Mesendoderm (in vitro differentiated cells): Measurements from ENCODE around the gene TRPV4.

Experiments
- DNase-seq: peaks from one replicate; pipeline ENCODE4 v3.0.0; 2013
- H2AK5ac ChIP-seq: 2 replicates; pipeline ENCODE4 v1.6.1; 2013; ENCODE audit warnings: low read length, inconsistent platforms
- H2BK120ac ChIP-seq: 2 replicates; pipeline ENCODE4 v1.6.1; 2013; ENCODE audit warnings: low read depth, mild to moderate bottlenecking, low read length, moderate library complexity, mixed read lengths
- H2BK15ac ChIP-seq: replicated peaks from 2 replicates; pipeline ENCODE4 v1.6.1; 2013; ENCODE audit warnings: low read depth, mild to moderate bottlenecking, moderate library complexity
- H2BK5ac ChIP-seq: 2 replicates; pipeline ENCODE4 v1.6.1; 2013; ENCODE audit warnings: low read length, inconsistent platforms
- H3K18ac ChIP-seq: 2 replicates; pipeline ENCODE4 v1.6.1; 2013; ENCODE audit warnings: mild to moderate bottlenecking, low read length, mixed read lengths
- H3K23ac ChIP-seq: one replicate; pipeline ENCODE4 v1.6.1; 2013; ENCODE audit warnings: low read length
- H3K27ac ChIP-seq: 2 replicates; pipeline ENCODE4 v1.5.1; 2013; ENCODE audit warnings: low read depth, mild to moderate bottlenecking, inconsistent platforms, low read length, moderate library complexity
- H3K27me3 ChIP-seq: 2 replicates; pipeline ENCODE4 v1.6.1; 2013; ENCODE audit warnings: low read length, control low read depth, mild to moderate bottlenecking, inconsistent platforms; ENCODE audit not compliant: insufficient read depth, poor library complexity
- H3K36me3 ChIP-seq: 2 replicates; pipeline ENCODE4 v1.6.1; 2013; ENCODE audit warnings: low read length, inconsistent platforms; ENCODE audit not compliant: control insufficient read depth, insufficient read depth
- H3K4ac ChIP-seq: one replicate; pipeline ENCODE4 v1.6.1; 2013; ENCODE audit warnings: low read depth, mild to moderate bottlenecking, low read length, moderate library complexity
- H3K4me1 ChIP-seq: 2 replicates; pipeline ENCODE4 v1.6.1; 2013; ENCODE audit warnings: low read depth, low read length, inconsistent platforms; ENCODE audit not compliant: control insufficient read depth
- H3K4me2 ChIP-seq: 2 replicates; pipeline ENCODE4 v1.6.1; 2013; ENCODE audit warnings: low read length
- H3K4me3 ChIP-seq: 2 replicates; pipeline ENCODE4 v1.5.1; 2013; ENCODE audit warnings: mild to moderate bottlenecking, low read length
- H3K56ac ChIP-seq: one replicate; pipeline ENCODE4 v1.6.1; 2013; ENCODE audit warnings: low read length
- H3K79me1 ChIP-seq: 2 replicates; pipeline ENCODE4 v1.6.1; 2013; ENCODE audit warnings: low read length, inconsistent platforms
- H3K79me2 ChIP-seq: 2 replicates; pipeline ENCODE4 v1.6.1; 2013; ENCODE audit warnings: mild to moderate bottlenecking, low read length; ENCODE audit not compliant: control insufficient read depth, insufficient read depth
- H3K9ac ChIP-seq: 2 replicates; pipeline ENCODE4 v1.6.1; 2013; ENCODE audit warnings: low read length, inconsistent platforms
- H4K5ac ChIP-seq: one replicate; pipeline ENCODE4 v1.6.1; 2013; ENCODE audit warnings: low read length
- H4K8ac ChIP-seq: one replicate; pipeline ENCODE4 v1.6.1; 2013; ENCODE audit warnings: low read depth, mild to moderate bottlenecking, control low read depth, low read length, moderate library complexity
- WGBS: extraction: QIAGEN DNeasy Blood & Tissue Kit; methylation state at CpG from one replicate; pipeline ENCODE4 v1.1.7; 2013; ENCODE audit warnings: low lambda C conversion rate, missing lambda C conversion rate; ENCODE audit not compliant: insufficient coverage; ENCODE audit errors: extremely low coverage; 5-methylcytosine and 5-hydroxymethylcytosine counted together

The TRPV4 gene

GRCh38 chr12:109808876-109809646 lies 24.1 kb downstream of the TRPV4 start:
- H3K27me3 ChIP-seq: no peaks in the 10 kb centered on the region
- H3K9ac ChIP-seq: no peak overlapping the region
- no peak for DNase-seq
- H3K4me1 ChIP-seq: no peaks in the 10 kb centered on the region
- H3K18ac ChIP-seq: no peak overlapping the region
- 100% methylated on average over 2 of the region's 4 CpGs for WGBS
- H2BK120ac ChIP-seq: no peak overlapping the region
- H2BK5ac ChIP-seq: no peak overlapping the region
- no peak overlapping the region for H3K4me2 ChIP-seq
- H3K79me2 ChIP-seq: no peaks in the 10 kb centered on the region
- no peak overlapping the region for H3K56ac ChIP-seq
- no peak overlapping the region for H3K23ac ChIP-seq
- no peaks in the 10 kb centered on the region for H3K36me3 ChIP-seq
- no peak overlapping the region for H3K27ac ChIP-seq
- H3K4ac ChIP-seq: no peak overlapping the region
- H3K4me3 ChIP-seq: no peak overlapping the region
- no peak overlapping the region for H2BK15ac ChIP-seq
- H4K5ac ChIP-seq: no peak overlapping the region
- H2AK5ac ChIP-seq: no peak overlapping the region
- no peak overlapping the region for H4K8ac ChIP-seq
- H3K79me1 ChIP-seq: no peaks in the 10 kb centered on the region

- H3K4ac ChIP-seq: no peak overlapping the region
- WGBS: no CpG with 5 or more reads among the region's 12 CpGs
- no peaks in the 10 kb centered on the region for H3K27me3 ChIP-seq
- no peak for DNase-seq
- H2BK15ac ChIP-seq: no peak overlapping the region
- H4K8ac ChIP-seq: no peak overlapping the region
- H3K79me1 ChIP-seq: no peaks in the 10 kb centered on the region
- no peak overlapping the region for H3K18ac ChIP-seq
- H3K36me3 ChIP-seq: no peaks in the 10 kb centered on the region
- H3K79me2 ChIP-seq: no peaks in the 10 kb centered on the region
- H3K4me1 ChIP-seq: no peaks in the 10 kb centered on the region
- H3K9ac ChIP-seq: no peak overlapping the region
- no peak overlapping the region for H3K56ac ChIP-seq
- H2BK120ac ChIP-seq: no peak overlapping the region
- no peak overlapping the region for H4K5ac ChIP-seq
- no peak overlapping the region for H3K27ac ChIP-seq
- H3K4me2 ChIP-seq: no peak overlapping the region
- no peak overlapping the region for H2AK5ac ChIP-seq
- no peak overlapping the region for H3K23ac ChIP-seq
- H2BK5ac ChIP-seq: no peak overlapping the region
- no peak overlapping the region for H3K4me3 ChIP-seq
These were observed 25.1 kb downstream of the TRPV4 start for GRCh38 chr12:109807954-109808643.

GRCh38 chr12:109804820-109805761 lies 28.1 kb downstream of the TRPV4 start:
- Histone ChIP-seq H2BK120ac (no peak overlapping the region), H4K5ac (no peak overlapping the region), H3K79me1 (no peaks in the 10 kb centered on the region), H2BK15ac (no peak overlapping the region), H3K27ac (no peak overlapping the region), H3K4me1 (no peaks in the 10 kb centered on the region), H3K18ac (no peak overlapping the region), H2BK5ac (no peak overlapping the region), H2AK5ac (no peak overlapping the region), H3K27me3 (no peaks in the 10 kb centered on the region), H3K56ac (peak overlapping the region; percentile 34), H3K36me3 (no peaks in the 10 kb centered on the region), H3K23ac (no peak overlapping the region), H3K4me3 (no peak overlapping the region), H4K8ac (no peak overlapping the region), H3K9ac (no peak overlapping the region), H3K4me2 (no peak overlapping the region), H3K79me2 (no peaks in the 10 kb centered on the region), H3K4ac (no peak overlapping the region)
- no CpG with 5 or more reads among the region's 12 CpGs for WGBS
- DNase-seq: peak; percentile 65

- no peak overlapping the region for H2BK120ac ChIP-seq
- no peak overlapping the region for H2BK15ac ChIP-seq
- no peak overlapping the region for H4K8ac ChIP-seq
- no peaks in the 10 kb centered on the region for H3K79me2 ChIP-seq
- H3K4me1 ChIP-seq: no peaks in the 10 kb centered on the region
- H3K4me3 ChIP-seq: no peak overlapping the region
- no peak overlapping the region for H2AK5ac ChIP-seq
- H3K23ac ChIP-seq: no peak overlapping the region
- WGBS: no CpG with 5 or more reads among the region's 3 CpGs
- no peak overlapping the region for H3K56ac ChIP-seq
- no peak overlapping the region for H3K4me2 ChIP-seq
- H3K9ac ChIP-seq: no peak overlapping the region
- no peak overlapping the region for H3K4ac ChIP-seq
- no peaks in the 10 kb centered on the region for H3K36me3 ChIP-seq
- DNase-seq: no peak
- H3K27me3 ChIP-seq: no peaks in the 10 kb centered on the region
- H3K27ac ChIP-seq: no peak overlapping the region
- no peak overlapping the region for H3K18ac ChIP-seq
- no peaks in the 10 kb centered on the region for H3K79me1 ChIP-seq
- H2BK5ac ChIP-seq: no peak overlapping the region
- no peak overlapping the region for H4K5ac ChIP-seq
These were observed 29.5 kb downstream of the TRPV4 start for GRCh38 chr12:109803678-109804077.

GRCh38 chr12:109802828-109803227 lies 30.4 kb downstream of the TRPV4 start:
- Histone ChIP-seq H2BK15ac (no peak overlapping the region), H3K9ac (no peak overlapping the region), H3K79me1 (no peaks in the 10 kb centered on the region), H2BK120ac (no peak overlapping the region), H4K5ac (no peak overlapping the region), H3K4ac (no peak overlapping the region), H3K27ac (no peak overlapping the region), H3K4me3 (no peak overlapping the region), H2BK5ac (no peak overlapping the region), H3K56ac (no peak overlapping the region), H3K36me3 (no peaks in the 10 kb centered on the region), H3K27me3 (no peaks in the 10 kb centered on the region), H3K18ac (no peak overlapping the region), H2AK5ac (no peak overlapping the region), H4K8ac (no peak overlapping the region), H3K4me1 (no peaks in the 10 kb centered on the region), H3K4me2 (no peak overlapping the region), H3K79me2 (no peaks in the 10 kb centered on the region), H3K23ac (no peak overlapping the region)
- no CpG with 5 or more reads among the region's 15 CpGs for WGBS
- no peak for DNase-seq
